CD8-positive, alpha-beta memory T cell (primary cell): ENCODE data around the gene TNK2. TPM values are rescaled to one million over a fixed set of nuclear protein-coding genes. Genes with fewer than 3 reads are reported as not detected.
A peak's percentile ranks its signal among the peaks of the same experiment; 100 is the strongest.
"Not testable (repeated sequence)": the region's sequence is repeated elsewhere in the genome, so short reads cannot be mapped to it uniquely, and the experiment has no call there.

Experiments
- CTCF ChIA-PET: fragments of 350-600 bp; sonication (Branson Sonifier 250); formaldehyde crosslinking; loops from one replicate; lab custom pipeline; 2021; ENCODE audit warnings: antibody characterized with exemption; lab: Charles Lee
- POLR2A ChIA-PET: fragments of 350-600 bp; sonication (Branson Sonifier 250); formaldehyde crosslinking; loops from one replicate; lab custom pipeline; 2021; ENCODE audit warnings: antibody characterized with exemption; lab: Charles Lee
- DNase-seq, 5 donors: peaks; one replicate each; pipeline versions ENCODE4 v3.0.0 to v3.0.0-alpha.2; 2020 to 2022; ENCODE audit warnings: mixed read lengths in 1 of 5
- H3K27ac ChIP-seq: one replicate; pipeline ENCODE4 v1.7.0; 2013; ENCODE audit warnings: low read depth, mild to moderate bottlenecking, low read length, moderate library complexity
- H3K27me3 ChIP-seq: 2 replicates; pipeline ENCODE4 v1.7.0; 2013; ENCODE audit warnings: low read length, mild to moderate bottlenecking; ENCODE audit not compliant: insufficient read depth, poor library complexity, severe bottlenecking
- H3K36me3 ChIP-seq: 2 replicates; pipeline ENCODE4 v1.7.0; 2013; ENCODE audit warnings: mild to moderate bottlenecking, low read length, moderate library complexity; ENCODE audit not compliant: insufficient read depth
- H3K4me1 ChIP-seq: 2 replicates; pipeline ENCODE4 v1.7.0; 2013; ENCODE audit warnings: mild to moderate bottlenecking, low read length, moderate library complexity; ENCODE audit not compliant: insufficient read depth
- H3K4me3 ChIP-seq: 2 replicates; pipeline ENCODE4 v1.7.0; 2013; ENCODE audit warnings: mild to moderate bottlenecking, low read length
- H3K9me3 ChIP-seq: 2 replicates; pipeline ENCODE4 v1.7.0; 2013; ENCODE audit warnings: mild to moderate bottlenecking, low read length
- H3K27ac Mint-ChIP-seq, 8 donors: one replicate each; pipeline ENCODE4 v1.8.0; 2020 to 2021; ENCODE audit warnings: mixed read lengths in 8 of 8, mild to moderate bottlenecking in 6 of 8, inconsistent platforms in 3 of 8, moderate library complexity in 3 of 8
- H3K27me3 Mint-ChIP-seq, 2 donors: one replicate each; pipeline ENCODE4 v1.8.0; 2020 to 2021; ENCODE audit warnings: mixed read lengths in 2 of 2, mild to moderate bottlenecking in 1 of 2, moderate library complexity in 1 of 2
- H3K36me3 Mint-ChIP-seq, 3 donors: one replicate each; pipeline ENCODE4 v1.8.0; 2020 to 2021; ENCODE audit warnings: mixed read lengths in 3 of 3, inconsistent platforms in 1 of 3, mild to moderate bottlenecking in 1 of 3
- H3K4me1 Mint-ChIP-seq, 3 donors: one replicate each; pipeline ENCODE4 v1.8.0; 2020 to 2021; ENCODE audit warnings: mixed read lengths in 3 of 3, inconsistent platforms in 1 of 3, mild to moderate bottlenecking in 1 of 3
- H3K4me3 Mint-ChIP-seq, 7 donors: one replicate each; pipeline ENCODE4 v1.8.0; 2020 to 2021; ENCODE audit warnings: mixed read lengths in 7 of 7, mild to moderate bottlenecking in 6 of 7, moderate library complexity in 4 of 7, inconsistent platforms in 2 of 7
- H3K9me3 Mint-ChIP-seq, 5 donors: one replicate each; pipeline ENCODE4 v1.8.0; 2020 to 2022; ENCODE audit warnings: mixed read lengths in 5 of 5, mild to moderate bottlenecking in 3 of 5, moderate library complexity in 2 of 5, inconsistent platforms in 1 of 5
- polyA plus RNA-seq: library from polyadenylated mRNA; unstranded; fragments of 300-500 nt; fragmentation: Illumina TruSeq; gene quantifications from one replicate; pipeline ENCODE4 v1.2.3, GENCODE V29; 2021
- total RNA-seq, 2 experiments: library from RNA; stranded (reverse); gene quantifications; one replicate each; pipeline ENCODE4 v1.2.3, GENCODE V29; 2021

Gene TNK2
- 10 to 100 TPM; 71.4 to 74.5 TPM for total RNA-seq
- polyA plus RNA-seq = 4.7 TPM

DNA sequence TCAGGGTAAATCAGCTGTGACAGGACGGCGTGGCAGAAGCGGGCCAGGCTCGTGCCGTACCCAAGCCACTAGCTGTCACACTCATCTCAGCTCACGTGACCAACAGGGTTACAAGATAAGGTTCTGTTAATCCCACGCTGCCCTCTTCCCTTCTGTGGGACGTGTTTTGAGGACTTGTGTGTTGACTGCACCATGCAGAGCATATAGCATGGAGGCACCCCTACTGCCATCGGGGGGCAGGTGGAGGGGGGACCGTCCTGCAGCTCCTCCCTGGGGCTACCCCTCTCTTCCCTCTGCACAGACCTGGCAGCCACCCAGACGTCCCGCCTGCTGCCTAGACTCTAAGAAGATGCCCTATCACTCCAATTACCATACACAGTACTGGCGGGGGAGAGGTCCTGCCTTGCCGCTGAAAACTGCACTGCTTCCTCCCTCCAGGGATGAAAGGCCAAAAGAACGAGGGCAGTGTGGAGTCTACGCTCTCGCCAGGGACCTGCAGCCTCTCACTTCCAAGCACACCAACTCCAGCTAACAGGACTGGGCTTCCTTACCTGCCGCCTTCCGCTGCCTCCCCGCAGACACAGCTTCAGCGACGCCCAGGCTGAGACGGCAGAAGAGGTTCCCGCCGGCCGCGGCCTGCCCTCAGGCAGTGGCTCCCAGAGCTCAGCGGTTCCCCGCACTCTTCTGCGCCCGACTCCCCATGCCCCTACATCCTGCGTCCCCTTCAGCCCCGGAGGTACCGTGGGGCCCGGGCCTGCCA lies at the start of gene TNK2:
TNK2 (minus strand) TSS at position 618 of the 760 bp plus-strand sequence. CDS start 19,963 bp downstream, outside the sequence.
- Mint-ChIP-seq H3K4me3 (peak within 1 kb of the TSS; percentile 89 to 97 (median 93)), H3K27ac (peak within 1 kb of the TSS; percentile 96 to 100 (median 99)), H3K36me3 (peaks cover 0 to 3% (median 2%) of the 10 kb centered on the region in 3 donors), H3K4me1 (peaks cover 40 to 61% (median 51%) of the 10 kb centered on the region in 3 donors), H3K27me3 (peaks cover 0 to 3% of the 10 kb centered on the region in 2 donors), H3K9me3 (no peaks in the 10 kb centered on the region)
- H3K9me3 ChIP-seq = no peaks in the 10 kb centered on the region
- H3K27me3 ChIP-seq = no peaks in the 10 kb centered on the region
- H3K36me3 ChIP-seq = no peaks in the 10 kb centered on the region
- POLR2A ChIA-PET = interaction anchor here (1.0 to 3.4 kb wide), 3 partner anchors 13 to 365 kb away, joined by 3 to 77 read pairs (median 3); partner anchors contain the start of gene PPP1R2
- peak within 1 kb of the TSS; percentile 93 for H3K4me3 ChIP-seq
- DNase-seq = peak; percentile 53 to 68 (median 59)
- CTCF ChIA-PET = interaction anchor here (0.7 to 6.0 kb wide), 10 partner anchors 7 to 637 kb away, joined by 3 to 147 read pairs (median 4); partner anchors contain the start of gene XXYLT1
- peak within 1 kb of the TSS; percentile 94 for H3K27ac ChIP-seq
- peaks cover 56% of the 10 kb centered on the region for H3K4me1 ChIP-seq

GRCh38 chr3:195956577-195956976 lies 48.2 kb upstream of the TNK2 start:
- Mint-ChIP-seq H3K9me3 (no peaks in the 10 kb centered on the region), H3K27ac (peak overlapping the region in 2 of 8 donors; percentile 23 to 69)
- CTCF ChIA-PET = no interaction called here

DNA sequence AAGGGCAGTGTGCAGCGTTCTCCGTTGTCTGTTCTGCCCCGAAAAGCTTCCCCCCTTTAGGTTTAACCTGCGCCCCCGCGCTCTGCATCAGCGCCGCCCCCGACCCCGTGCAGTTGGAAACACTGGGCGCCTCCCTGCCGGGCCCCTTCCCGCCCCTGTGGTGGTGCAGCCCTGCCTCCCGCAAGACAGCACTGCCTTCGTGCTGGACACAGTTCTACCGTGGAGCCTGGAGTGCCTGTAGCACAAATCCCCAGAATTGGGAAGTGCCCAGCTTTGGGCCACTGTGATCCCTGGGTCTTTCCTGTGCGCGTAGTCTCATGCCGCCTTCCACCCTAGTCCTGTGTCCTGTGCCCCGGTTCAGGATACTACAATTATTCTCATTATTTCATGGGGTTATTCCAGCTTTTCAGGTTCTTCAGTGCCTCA lies 47.1 kb upstream of the TNK2 start:
- H3K4me3 ChIP-seq, H3K36me3 ChIP-seq, H3K27me3 Mint-ChIP-seq, H3K27ac ChIP-seq, CTCF ChIA-PET, H3K9me3 ChIP-seq, H3K27me3 ChIP-seq, DNase-seq, H3K9me3 Mint-ChIP-seq, POLR2A ChIA-PET, H3K4me1 ChIP-seq: not testable (repeated sequence)
- Mint-ChIP-seq H3K27ac (peak overlapping the region in 7 of 8 donors; percentile 44 to 91 (median 80)), H3K4me3 (peak overlapping the region; percentile 73 to 92 (median 78)), H3K4me1 (peaks cover 11 to 23% (median 21%) of the 10 kb centered on the region in 3 donors), H3K36me3 (peaks cover 0 to 16% (median 7%) of the 10 kb centered on the region in 3 donors)

More at GRCh38 chr3:195956577-195956976, 48.2 kb upstream of the TNK2 start:
- H3K36me3 Mint-ChIP-seq = peaks cover 0 to 21% (median 9%) of the 10 kb centered on the region in 3 donors
- Histone ChIP-seq H3K27ac (no peak overlapping the region), H3K4me1 (no peaks in the 10 kb centered on the region), H3K27me3 (no peaks in the 10 kb centered on the region), H3K4me3 (no peak overlapping the region), H3K9me3 (no peaks in the 10 kb centered on the region), H3K36me3 (no peaks in the 10 kb centered on the region)
- no peak for DNase-seq
- no peaks in the 10 kb centered on the region for H3K27me3 Mint-ChIP-seq
- peaks cover 8 to 24% (median 13%) of the 10 kb centered on the region in 3 donors for H3K4me1 Mint-ChIP-seq
- POLR2A ChIA-PET = no interaction called here
- H3K4me3 Mint-ChIP-seq = no peak overlapping the region

DNA sequence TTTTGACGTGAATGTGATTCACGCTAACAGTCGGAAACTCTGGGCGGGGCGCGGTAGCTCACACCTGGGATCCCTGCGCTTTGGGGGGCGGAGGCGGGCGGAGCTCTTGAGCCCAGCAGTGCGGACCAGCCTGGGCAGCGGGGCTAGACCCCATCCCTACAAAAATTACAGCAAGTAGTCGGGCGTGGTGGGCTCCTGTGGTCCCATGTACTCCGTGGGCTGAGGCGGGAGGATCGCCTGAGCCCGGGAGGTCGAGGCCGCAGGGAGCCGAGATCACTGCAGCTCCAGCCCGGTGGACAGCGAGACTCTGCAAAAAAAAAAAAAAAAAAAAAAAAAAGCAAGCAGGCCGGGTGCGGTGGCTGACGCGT lies 46.4 kb upstream of the TNK2 start:
- H3K36me3 ChIP-seq, CTCF ChIA-PET, H3K4me3 ChIP-seq, H3K27me3 ChIP-seq, H3K9me3 ChIP-seq, H3K4me1 ChIP-seq, H3K9me3 Mint-ChIP-seq, H3K27ac ChIP-seq, H3K27me3 Mint-ChIP-seq, POLR2A ChIA-PET: not testable (repeated sequence)
- peak in 1 of 5 donors; percentile 20 for DNase-seq
- Mint-ChIP-seq H3K36me3 (peaks cover 0 to 15% (median 7%) of the 10 kb centered on the region in 3 donors), H3K4me1 (peaks cover 11 to 27% (median 25%) of the 10 kb centered on the region in 3 donors), H3K27ac (peak overlapping the region in 5 of 8 donors; percentile 38 to 83 (median 77)), H3K4me3 (peak overlapping the region; percentile 62 to 90 (median 83))

DNA sequence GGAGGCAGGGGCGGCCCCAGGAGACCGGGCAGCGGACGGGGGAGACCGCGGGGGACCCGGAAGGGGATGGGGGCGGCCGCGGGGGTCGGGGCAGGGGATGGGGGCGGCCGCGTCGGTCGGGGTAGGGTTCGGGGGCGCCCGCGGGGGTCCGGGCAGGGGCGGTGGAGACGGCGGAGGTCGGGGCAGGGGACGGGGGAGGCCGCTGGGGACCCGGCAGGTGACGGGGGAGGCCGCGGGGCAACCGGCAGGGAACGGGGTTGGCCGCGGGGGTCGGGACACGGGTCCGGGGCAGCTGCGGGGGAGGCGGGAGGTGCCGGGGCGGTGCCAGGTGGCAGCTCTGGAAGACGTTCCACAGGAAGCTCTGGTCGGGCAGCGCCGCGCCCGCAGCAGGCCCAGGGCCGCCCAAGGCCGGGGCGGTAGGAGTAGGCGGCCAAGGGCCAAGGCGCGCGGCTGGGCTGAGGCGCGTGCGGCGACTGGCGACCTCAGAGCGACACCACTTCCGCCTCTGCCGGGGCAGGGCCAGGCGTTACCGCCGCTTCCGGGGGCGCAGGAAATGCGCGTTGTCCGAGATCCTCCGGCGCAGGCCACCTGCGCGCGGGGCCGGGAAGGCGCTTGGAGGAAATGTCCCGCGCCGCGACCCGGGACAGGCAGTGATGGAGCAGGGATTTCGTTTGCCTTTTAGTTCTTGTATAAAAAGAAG lies 45.9 kb upstream of the TNK2 start:
- H3K9me3 ChIP-seq, H3K9me3 Mint-ChIP-seq, H3K4me1 ChIP-seq, H3K27ac ChIP-seq, POLR2A ChIA-PET, CTCF ChIA-PET, H3K27me3 Mint-ChIP-seq, H3K4me3 ChIP-seq, H3K27me3 ChIP-seq, H3K36me3 ChIP-seq: not testable (repeated sequence)
- Mint-ChIP-seq H3K36me3 (peaks cover 0 to 11% (median 4%) of the 10 kb centered on the region in 3 donors), H3K27ac (peak overlapping the region in 5 of 8 donors; percentile 38 to 83 (median 77)), H3K4me1 (peaks cover 11 to 26% (median 25%) of the 10 kb centered on the region in 3 donors), H3K4me3 (peak overlapping the region; percentile 62 to 90 (median 83))
- DNase-seq = peak; percentile 54 to 82 (median 65)

GRCh38 chr3:195952590-195952989 lies 44.2 kb upstream of the TNK2 start:
- H3K36me3 Mint-ChIP-seq, CTCF ChIA-PET, H3K9me3 Mint-ChIP-seq, DNase-seq, H3K9me3 ChIP-seq, H3K4me1 ChIP-seq, H3K27me3 ChIP-seq, POLR2A ChIA-PET, H3K36me3 ChIP-seq, H3K4me3 ChIP-seq, H3K27me3 Mint-ChIP-seq, H3K27ac ChIP-seq: not testable (repeated sequence)
- H3K4me3 Mint-ChIP-seq = peak overlapping the region in 3 of 7 donors; percentile 26 to 77 (median 49)
- H3K27ac Mint-ChIP-seq = peak overlapping the region in 2 of 8 donors; percentile 10 to 68
- peaks cover 11 to 25% (median 21%) of the 10 kb centered on the region in 3 donors for H3K4me1 Mint-ChIP-seq

DNA sequence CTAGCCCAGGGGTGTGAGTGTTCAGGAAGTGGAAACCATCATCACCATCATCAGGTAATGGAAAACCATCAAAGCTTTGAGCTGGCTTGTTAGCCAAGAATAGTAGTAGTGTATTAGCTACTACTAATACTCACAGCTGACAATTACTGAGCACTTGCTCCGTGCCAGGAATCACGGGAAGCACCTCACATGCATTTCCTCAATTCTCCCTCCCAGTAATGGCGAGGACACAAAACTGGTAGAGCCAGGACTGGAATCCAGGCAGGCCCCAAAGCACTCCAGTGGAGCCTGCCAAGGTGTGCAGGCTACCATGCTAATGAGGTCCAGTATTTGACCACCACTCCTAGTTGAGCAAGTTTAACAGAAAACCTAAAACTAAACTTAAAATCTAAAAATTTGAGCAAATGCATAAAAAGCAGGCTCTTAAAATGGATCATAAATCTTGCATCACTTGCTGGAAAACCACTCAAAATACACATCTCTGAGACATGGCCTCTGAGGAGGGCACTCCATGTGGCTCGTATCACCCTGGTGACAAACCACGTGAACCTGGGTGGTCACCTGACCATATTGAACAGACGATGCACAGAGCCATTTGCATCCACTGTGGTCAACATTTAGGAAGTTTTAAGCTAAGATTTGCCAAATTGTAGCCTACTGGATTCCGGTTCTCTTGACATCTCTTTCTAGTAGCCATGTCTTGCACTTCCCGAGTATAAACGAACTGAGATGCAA lies 43.3 kb upstream of the TNK2 start:
- H3K36me3 Mint-ChIP-seq, H3K9me3 ChIP-seq, H3K36me3 ChIP-seq, DNase-seq, POLR2A ChIA-PET, H3K27me3 Mint-ChIP-seq, H3K27ac ChIP-seq, H3K9me3 Mint-ChIP-seq, H3K4me1 ChIP-seq, H3K27me3 ChIP-seq, H3K4me3 ChIP-seq: not testable (repeated sequence)
- CTCF ChIA-PET = interaction anchor here (1.0 kb wide), 1 partner anchor 43 kb away, joined by 3 read pairs; the partner anchor contains the start of gene TNK2
- Mint-ChIP-seq H3K4me1 (peaks cover 11 to 25% (median 21%) of the 10 kb centered on the region in 3 donors), H3K4me3 (peak overlapping the region in 4 of 7 donors; percentile 16 to 77 (median 66)), H3K27ac (peak overlapping the region in 1 of 8 donors; percentile 47)
